Neural crest cell (in vitro differentiated cells): ENCODE results near the gene JAML. TPM values are rescaled to one million over a fixed set of nuclear protein-coding genes. Genes with fewer than 3 reads are reported as not detected.

ENCODE experiments used
- DNase-seq: peaks from one replicate; pipeline ENCODE4 v3.0.0; 2021; ENCODE audit warnings: low read depth, mixed read lengths, low spot score
- H3K27ac Mint-ChIP-seq: one replicate; pipeline ENCODE4 v1.8.0; 2021; ENCODE audit warnings: mild to moderate bottlenecking, mixed read lengths; ENCODE audit not compliant: unreplicated experiment
- H3K27me3 Mint-ChIP-seq: 2 replicates; pipeline ENCODE4 v1.8.0; 2021; ENCODE audit warnings: low read depth, mild to moderate bottlenecking, mixed read lengths
- H3K36me3 Mint-ChIP-seq: 2 replicates; pipeline ENCODE4 v1.8.0; 2021; ENCODE audit warnings: low read depth, mild to moderate bottlenecking, mixed read lengths
- H3K4me1 Mint-ChIP-seq: 2 replicates; pipeline ENCODE4 v1.8.0; 2021; ENCODE audit warnings: mixed read lengths
- H3K4me3 Mint-ChIP-seq: one replicate; pipeline ENCODE4 v1.8.0; 2021; ENCODE audit warnings: mild to moderate bottlenecking, mixed read lengths
- H3K9me3 Mint-ChIP-seq: 2 replicates; pipeline ENCODE4 v1.8.0; 2021; ENCODE audit warnings: mixed read lengths
- total RNA-seq: library from RNA; stranded (reverse); gene quantifications from 2 replicates; pipeline ENCODE4 v1.2.1, GENCODE V29; 2021
- TF ChIP-seq, protein P1 (sequence below): fragments of 200-600 bp; sonication (generic); conservative IDR thresholded peaks from 2 replicates; pipeline ENCODE4 v1.5.0; 2021; ENCODE audit warnings: antibody characterized with exemption, mild to moderate bottlenecking

Gene JAML
- total RNA-seq, 1 donor from 2014 or later: not detected

DNA sequence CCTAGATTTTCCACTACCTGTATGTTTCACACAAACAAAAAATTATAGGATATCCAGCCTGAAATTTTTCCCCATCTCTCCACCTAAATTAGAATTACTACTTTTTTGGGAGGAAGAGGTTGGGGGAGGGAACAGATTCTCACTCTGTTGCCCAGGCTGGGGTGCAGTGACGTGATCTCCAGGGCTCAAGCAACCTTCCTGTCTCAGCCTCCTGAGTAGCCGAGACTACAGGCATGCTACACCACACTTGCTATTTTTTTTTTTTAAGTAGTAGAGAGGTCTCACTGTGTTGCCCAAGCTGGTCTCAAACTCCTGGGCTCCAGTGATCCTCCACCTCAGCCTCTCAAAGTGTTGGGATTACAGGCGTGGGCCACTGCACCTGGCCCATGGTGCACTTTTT lies 9.5 kb downstream of the JAML start:
- TF ChIP-seq, protein P1, sequence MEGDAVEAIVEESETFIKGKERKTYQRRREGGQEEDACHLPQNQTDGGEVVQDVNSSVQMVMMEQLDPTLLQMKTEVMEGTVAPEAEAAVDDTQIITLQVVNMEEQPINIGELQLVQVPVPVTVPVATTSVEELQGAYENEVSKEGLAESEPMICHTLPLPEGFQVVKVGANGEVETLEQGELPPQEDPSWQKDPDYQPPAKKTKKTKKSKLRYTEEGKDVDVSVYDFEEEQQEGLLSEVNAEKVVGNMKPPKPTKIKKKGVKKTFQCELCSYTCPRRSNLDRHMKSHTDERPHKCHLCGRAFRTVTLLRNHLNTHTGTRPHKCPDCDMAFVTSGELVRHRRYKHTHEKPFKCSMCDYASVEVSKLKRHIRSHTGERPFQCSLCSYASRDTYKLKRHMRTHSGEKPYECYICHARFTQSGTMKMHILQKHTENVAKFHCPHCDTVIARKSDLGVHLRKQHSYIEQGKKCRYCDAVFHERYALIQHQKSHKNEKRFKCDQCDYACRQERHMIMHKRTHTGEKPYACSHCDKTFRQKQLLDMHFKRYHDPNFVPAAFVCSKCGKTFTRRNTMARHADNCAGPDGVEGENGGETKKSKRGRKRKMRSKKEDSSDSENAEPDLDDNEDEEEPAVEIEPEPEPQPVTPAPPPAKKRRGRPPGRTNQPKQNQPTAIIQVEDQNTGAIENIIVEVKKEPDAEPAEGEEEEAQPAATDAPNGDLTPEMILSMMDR: no peak
- Mint-ChIP-seq H3K27ac (no peak overlapping the region), H3K9me3 (peaks cover 4% of the 10 kb centered on the region), H3K27me3 (peaks cover 77% of the 10 kb centered on the region), H3K4me3 (no peak overlapping the region), H3K4me1 (peaks cover 11% of the 10 kb centered on the region), H3K36me3 (no peaks in the 10 kb centered on the region)
- no peak for DNase-seq

GRCh38 chr11:118214210-118214914 lies 10.4 kb downstream of the JAML start:
- DNase-seq: no peak
- H3K27ac Mint-ChIP-seq: no peak overlapping the region
- no peak overlapping the region for H3K4me3 Mint-ChIP-seq
- H3K9me3 Mint-ChIP-seq: peaks cover 4% of the 10 kb centered on the region
- peaks cover 11% of the 10 kb centered on the region for H3K4me1 Mint-ChIP-seq
- H3K27me3 Mint-ChIP-seq: peaks cover 72% of the 10 kb centered on the region
- no peaks in the 10 kb centered on the region for H3K36me3 Mint-ChIP-seq
- TF ChIP-seq, protein P1: no peak

GRCh38 chr11:118213781-118214180 lies 11.0 kb downstream of the JAML start:
- Mint-ChIP-seq H3K27ac (no peak overlapping the region), H3K9me3 (peaks cover 4% of the 10 kb centered on the region), H3K36me3 (no peaks in the 10 kb centered on the region), H3K27me3 (peaks cover 72% of the 10 kb centered on the region), H3K4me1 (peaks cover 11% of the 10 kb centered on the region), H3K4me3 (no peak overlapping the region)
- no peak for DNase-seq
- TF ChIP-seq, protein P1: no peak

DNA sequence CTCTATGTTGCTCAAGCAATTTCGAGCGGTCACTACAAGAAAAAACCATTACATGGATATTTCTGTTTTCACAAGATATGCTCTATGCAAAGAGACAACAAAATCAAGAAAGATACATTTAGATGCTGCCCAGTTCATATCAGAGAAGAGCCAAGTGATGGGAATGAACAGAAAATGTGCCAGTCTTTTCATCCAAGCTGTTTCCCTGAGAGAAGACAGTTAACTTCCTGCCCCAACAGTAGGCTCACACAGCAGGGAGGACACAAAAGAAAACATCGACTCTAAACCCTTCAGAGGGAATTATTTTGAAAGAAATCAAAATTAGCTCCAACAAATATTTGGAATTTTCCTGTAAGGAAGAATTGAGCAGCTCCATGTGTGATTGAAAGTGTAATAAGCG lies 11.6 kb downstream of the JAML start:
- H3K4me3 Mint-ChIP-seq: no peak overlapping the region
- H3K27ac Mint-ChIP-seq: no peak overlapping the region
- H3K4me1 Mint-ChIP-seq: peaks cover 11% of the 10 kb centered on the region
- H3K9me3 Mint-ChIP-seq: peaks cover 4% of the 10 kb centered on the region
- TF ChIP-seq, protein P1: no peak
- peaks cover 75% of the 10 kb centered on the region for H3K27me3 Mint-ChIP-seq
- no peak for DNase-seq
- no peaks in the 10 kb centered on the region for H3K36me3 Mint-ChIP-seq

DNA sequence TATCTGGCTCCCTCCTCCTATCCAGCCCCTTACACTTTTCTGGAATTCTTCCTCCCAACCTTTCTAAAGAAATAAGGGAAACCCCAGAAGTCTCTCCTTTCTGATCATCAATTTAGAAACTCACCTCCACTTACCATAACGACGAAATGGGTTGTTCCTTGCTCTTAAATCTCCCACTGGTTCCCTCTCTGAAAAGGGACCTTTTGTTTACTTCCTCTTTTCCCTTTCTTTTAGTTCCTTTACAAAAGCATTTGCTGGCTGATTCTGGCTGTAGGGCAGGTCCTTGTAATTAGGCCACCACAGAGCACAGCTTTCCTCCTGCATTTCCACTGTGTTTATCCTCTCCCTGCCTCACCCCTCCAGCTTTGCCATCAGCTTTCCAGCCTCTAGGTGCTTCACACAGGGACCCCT lies 12.0 kb downstream of the JAML start:
- no peak overlapping the region for H3K27ac Mint-ChIP-seq
- no peak for DNase-seq

More for the DNA sequence above, 12.0 kb downstream of the JAML start:
- Mint-ChIP-seq H3K36me3 (no peaks in the 10 kb centered on the region), H3K27me3 (peaks cover 78% of the 10 kb centered on the region), H3K4me3 (no peak overlapping the region), H3K9me3 (peaks cover 4% of the 10 kb centered on the region), H3K4me1 (peaks cover 11% of the 10 kb centered on the region)
- TF ChIP-seq, protein P1: no peak
